NCI-H82 treated with DMSO at 0.1 percent for 48 hours (cell line): Measurements from ENCODE around the gene CATSPERZ.

ENCODE experiments used
- DNase-seq: peaks from one replicate; lab custom pipeline; 2025; ENCODE audit not compliant: unreplicated experiment; lab: John Stamatoyannopoulos, UW

CATSPERZ gene

DNA sequence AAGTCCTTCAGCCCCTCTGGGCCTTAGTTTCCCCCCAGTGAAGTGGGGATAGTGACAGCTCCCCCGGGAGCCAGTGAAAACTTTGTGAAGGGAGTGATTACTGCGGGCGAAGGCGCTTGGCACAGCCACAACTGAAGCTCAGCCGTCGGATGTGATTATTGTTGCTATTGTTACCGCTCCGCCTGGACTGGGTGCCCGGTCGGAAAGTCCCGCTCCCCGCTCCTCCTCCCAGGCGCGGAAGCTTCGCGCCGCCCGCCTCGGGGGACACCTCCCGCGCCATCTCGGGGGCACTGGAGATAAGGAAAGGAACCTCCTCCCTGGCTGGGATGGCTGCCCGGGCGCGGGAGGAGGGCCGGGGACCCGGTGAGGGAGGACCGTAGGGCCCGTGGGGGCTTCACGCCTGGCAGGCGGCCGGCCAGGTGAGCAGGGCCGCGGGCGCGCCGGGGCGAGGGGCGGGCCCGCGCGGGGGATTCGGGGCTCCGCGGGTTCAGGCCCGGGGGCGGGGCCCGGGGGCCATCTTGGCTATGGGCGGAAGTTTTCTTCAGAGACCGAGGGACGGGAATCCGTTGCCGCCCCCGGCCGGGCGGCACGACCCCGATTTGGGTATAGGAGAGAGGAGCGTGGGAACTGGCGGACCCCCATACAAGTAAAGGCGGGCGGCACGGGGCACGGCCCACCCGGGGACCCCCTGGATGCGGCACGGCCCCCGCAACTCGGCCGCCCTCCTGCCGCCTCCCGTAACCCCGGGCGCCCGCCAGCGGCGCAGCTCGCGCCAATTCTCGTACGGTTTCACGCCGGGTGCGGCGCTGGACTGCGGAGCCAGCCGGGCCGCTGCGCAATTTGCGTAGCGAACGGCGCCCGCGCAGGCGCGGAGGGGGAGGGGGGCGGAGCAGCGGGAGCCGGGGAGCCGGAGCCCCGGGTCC is 14.9 kb upstream of the CATSPERZ start, which contains the start of gene GPR137:
Gene GPR137, plus strand, starts transcription at position 887 of the 923 bp plus-strand sequence. CDS start 677 bp downstream, outside the sequence.
- peak; percentile 26 for DNase-seq

DNA sequence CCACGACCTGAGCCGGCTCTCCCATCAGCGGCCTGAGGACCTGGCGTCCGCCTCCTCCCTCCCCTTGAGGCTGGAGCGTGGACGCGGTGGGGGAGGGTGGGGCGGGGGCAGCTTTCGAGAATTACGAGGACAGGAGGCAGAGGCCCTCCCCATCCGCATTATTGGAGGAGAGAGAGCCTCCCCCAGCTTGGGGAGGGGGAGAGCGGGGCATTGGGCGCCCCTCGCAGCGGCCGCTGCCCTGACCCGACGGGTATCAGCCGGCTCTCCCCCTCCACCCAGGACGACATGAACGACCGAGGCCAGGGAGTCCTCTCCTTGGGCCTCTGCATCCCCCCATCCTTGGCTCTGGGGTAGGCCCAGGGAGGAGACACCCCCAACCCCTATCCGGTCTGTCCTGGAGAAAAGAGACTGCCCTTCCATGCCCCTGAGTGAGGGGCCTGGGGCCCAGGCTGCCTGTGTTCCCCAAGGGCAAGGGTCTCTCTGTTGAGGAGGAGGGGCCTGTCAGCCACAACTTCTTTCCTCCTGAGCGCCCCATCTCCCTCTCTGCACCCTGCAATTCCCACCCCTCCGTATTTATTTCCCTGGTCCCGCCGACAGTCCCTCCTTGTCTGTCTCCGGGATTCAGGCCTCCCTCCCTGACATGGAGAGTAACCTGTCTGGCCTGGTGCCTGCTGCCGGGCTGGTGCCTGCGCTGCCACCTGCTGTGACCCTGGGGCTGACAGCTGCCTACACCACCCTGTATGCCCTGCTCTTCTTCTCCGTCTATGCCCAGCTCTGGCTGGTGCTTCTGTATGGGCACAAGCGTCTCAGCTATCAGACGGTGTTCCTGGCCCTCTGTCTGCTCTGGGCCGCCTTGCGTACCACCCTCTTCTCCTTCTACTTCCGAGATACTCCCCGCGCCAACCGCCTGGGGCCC is 14.0 kb upstream of the CATSPERZ start:
- DNase-seq: no peak

DNA sequence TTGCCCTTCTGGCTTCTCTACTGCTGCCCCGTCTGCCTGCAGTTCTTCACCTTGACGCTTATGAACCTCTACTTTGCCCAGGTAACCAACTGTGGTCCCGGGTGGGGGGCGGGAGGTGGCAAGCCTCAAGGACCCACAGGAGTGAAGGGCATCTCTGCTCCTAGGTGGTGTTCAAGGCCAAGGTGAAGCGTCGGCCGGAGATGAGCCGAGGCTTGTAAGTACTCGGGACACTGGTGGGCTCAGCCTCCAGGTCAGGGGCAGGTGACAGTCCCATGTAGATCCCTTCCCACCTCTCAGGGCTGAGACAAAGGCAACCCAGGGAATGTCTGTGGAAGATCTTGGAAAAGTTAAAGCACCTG is 13.4 kb upstream of the CATSPERZ start:
- no peak for DNase-seq

DNA sequence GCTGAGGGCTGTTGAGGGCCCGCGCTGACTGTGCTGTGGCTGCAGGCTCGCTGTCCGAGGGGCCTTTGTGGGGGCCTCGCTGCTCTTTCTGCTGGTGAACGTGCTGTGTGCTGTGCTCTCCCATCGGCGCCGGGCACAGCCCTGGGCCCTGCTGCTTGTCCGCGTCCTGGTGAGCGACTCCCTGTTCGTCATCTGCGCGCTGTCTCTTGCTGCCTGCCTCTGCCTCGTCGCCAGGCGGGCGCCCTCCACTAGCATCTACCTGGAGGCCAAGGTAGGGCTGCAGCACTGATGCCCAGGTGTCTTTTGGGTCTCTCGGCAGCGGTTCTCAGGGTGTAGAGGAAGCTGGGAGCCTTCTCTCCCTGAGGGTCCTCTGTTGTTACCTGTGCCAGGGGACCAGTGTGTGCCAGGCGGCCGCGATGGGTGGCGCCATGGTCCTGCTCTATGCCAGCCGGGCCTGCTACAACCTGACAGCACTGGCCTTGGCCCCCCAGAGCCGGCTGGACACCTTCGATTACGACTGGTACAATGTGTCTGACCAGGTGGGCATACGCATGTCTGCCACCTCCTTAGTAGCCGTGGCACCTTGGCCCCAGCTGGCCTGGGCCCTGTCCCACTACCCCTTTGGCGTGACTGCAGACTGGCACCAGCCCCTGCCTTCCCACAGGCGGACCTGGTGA is 12.3 kb upstream of the CATSPERZ start:
- DNase-seq: no peak

DNA sequence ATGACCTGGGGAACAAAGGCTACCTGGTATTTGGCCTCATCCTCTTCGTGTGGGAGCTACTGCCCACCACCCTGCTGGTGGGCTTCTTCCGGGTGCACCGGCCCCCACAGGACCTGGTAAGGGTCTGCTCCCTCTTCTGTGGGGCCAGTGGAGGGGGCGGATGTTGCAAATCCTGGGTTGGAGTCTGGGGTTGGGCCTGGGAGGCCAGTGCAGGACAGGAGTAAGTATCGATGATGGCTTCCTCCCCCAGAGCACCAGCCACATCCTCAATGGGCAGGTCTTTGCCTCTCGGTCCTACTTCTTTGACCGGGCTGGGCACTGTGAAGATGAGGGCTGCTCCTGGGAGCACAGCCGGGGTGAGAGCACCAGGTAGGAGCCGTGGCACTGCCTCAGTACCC is 11.8 kb upstream of the CATSPERZ start:
- DNase-seq: no peak

DNA sequence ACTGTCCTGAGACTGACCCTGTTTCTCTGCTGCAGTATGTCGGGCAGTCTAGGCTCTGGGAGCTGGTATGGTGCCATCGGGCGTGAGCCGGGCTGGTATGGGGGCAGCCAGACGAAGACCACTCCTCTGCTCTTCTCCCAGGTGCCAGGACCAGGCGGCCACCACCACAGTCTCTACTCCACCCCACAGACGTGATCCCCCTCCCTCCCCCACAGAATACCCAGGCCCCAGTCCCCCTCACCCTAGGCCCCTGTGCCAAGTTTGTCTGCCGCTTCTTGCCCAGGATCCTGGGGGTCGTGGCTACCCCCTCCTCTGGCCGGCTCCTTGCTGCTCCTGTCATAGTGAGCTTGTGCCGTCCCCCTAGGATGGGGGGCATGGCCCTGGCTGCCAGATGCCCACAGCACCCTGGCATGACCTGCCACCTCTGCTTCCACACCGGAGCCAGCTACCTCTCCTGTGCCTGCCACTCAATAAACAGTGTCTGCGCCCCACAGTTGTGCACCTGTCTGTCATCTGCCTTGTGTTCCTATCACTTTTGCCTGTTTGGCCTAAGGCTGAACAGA is 11.1 kb upstream of the CATSPERZ start:
- no peak for DNase-seq

DNA sequence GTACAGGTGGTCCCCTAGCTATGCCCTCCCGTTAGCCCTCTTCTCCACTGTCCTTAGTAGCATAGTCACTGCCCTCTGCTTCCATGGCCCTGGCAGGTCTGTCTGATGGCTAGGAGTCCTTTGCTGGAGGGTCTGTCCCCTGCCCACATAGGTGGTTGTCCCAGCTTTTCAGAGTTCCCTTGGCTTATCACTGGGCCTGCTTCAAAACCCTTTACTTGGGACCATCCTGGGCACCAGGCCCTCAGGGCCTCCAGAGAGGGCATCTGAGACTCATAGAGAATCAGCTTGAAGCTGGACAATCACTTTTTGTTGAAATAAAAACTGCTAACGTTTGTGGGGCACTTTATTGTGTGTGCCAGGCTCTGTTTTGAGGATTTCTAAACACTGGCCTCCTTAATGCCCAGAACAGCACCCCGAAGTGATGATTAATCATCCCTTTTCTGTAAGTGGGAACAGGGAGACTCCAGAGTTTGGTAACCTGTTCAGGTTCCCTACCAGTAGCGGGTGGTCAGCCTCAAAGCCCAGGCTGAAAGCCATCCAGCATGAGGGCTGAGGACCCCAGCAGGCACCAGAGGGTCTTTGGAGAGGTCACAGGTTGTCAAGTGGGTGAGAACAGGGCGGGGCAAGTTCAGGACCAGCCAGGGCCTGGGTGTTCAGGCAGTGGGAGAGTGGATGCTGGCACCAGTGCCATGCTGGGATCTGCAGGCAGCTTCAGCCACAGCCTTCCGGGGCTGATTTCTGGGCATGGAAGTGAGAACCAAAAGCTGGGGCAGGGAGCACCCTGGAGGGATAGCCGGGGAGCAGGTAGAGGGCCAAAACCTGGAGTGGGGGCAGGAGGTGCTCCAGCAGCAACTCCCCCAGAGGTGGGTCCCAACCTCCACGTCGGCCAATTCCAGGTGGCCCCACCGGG is 9.6 kb upstream of the CATSPERZ start:
- DNase-seq: no peak

DNA sequence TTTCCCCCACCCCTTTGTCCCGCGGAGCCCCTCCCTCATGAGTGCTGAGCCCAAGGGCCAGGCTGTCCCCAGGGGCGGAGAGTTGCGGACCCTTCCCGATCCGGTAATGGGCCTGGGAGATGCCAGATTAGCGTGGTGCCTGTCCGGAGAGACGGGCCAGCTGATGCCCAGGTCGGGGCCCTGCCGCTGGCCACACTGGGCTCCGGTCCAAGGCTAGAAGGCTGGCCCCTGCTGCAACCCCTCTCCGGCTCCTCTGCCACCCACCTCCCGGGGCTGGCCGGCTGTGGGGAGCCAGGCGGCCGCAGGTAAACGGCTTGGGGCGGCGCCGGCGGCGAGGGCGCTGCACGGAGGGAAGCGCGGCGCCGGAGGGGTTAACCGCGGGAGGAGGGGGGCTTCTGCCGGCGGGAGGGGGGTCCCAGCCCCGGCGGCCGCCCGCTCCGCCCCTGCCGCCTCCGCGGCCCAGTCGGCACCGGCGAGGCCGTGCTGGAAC is 8.9 kb upstream of the CATSPERZ start, which contains the start of gene KCNK4:
Gene KCNK4, plus strand, starts transcription at position 41 of the 490 bp plus-strand sequence. CDS start 1,717 bp downstream, outside the sequence.
- no peak for DNase-seq

DNA sequence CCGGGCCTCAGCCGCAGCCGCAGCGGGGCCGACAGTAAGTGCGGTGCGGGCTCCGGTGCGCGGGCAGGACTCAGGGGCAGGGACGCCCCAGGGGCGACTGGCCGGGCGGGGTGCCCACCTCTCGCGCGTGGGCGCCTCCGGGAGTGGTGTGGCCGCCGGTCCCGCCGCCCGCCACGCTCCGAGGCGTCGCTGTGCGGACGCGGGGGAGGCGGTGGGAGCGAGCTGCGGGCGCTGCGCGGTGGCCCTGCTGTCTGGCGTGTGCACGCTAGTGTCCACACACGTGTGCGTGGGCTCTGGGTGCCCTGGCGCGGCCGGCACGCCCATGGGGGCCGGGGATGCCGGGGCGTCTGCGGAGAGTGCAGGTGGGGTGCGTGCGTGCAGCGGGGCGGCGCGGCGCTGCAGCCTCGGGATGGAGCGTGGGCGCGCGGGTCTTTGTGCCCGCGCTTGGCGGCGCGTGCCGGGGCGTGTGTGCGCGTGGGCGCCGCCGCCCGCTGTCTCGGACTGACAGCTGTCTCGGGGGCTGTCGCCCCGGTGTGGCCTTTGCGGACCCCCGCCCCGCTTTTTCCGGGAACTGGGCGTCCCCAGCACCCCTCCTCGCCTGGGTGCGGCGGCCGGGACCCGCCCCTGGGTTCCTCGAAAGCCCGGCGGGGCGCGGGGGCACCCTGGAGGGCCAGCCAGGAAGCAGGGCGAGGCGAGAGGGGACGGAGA is 8.3 kb upstream of the CATSPERZ start:
- no peak for DNase-seq

DNA sequence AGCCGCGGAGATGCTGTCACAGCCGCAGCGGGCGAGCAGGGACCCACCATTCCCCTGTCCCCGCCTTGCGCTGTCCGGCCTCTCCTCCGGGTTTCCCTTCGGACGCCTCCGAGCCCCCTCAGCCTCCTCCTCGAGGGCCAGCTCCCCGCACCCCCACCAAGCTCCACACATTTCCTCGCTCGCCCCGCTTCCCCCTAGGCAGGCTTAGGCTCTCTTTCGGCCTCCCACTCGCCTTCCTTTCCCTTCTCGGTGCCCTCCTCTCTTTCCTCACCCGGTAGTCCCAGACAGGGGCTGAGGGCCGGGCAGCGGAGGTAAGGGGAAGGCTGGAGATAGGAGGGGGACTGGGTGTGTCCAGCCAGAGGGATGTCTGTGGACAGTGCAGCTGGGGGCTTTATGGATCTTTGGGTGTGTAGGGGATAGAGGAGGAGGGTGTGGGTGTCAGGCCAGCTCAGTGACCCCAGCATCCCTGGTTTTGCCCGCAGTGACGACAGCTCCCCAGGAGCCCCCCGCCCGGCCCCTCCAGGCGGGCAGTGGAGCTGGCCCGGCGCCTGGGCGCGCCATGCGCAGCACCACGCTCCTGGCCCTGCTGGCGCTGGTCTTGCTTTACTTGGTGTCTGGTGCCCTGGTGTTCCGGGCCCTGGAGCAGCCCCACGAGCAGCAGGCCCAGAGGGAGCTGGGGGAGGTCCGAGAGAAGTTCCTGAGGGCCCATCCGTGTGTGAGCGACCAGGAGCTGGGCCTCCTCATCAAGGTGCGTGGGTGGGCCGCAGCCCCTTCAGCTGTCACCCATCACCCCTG is 7.5 kb upstream of the CATSPERZ start:
- DNase-seq: no peak

DNA sequence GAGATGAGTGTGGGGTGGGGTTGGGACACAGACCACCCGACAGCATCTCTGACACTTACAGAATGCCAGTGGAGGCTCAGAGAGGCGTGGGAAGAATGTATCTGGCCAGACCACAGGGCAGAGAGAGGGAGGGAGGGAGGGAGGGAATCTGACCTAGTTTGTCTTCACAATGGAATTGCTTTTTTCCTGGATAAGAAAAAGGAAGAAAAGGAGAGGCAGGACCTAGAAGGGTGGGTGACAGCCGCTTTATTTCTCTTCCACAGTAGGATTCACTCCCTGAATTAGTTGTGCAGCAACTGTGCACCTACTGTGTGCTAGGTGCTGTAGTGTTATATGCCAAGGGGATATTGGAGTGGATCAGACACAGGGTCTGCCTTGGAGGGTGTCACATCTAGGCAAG is 5.4 kb upstream of the CATSPERZ start:
- DNase-seq: no peak

DNA sequence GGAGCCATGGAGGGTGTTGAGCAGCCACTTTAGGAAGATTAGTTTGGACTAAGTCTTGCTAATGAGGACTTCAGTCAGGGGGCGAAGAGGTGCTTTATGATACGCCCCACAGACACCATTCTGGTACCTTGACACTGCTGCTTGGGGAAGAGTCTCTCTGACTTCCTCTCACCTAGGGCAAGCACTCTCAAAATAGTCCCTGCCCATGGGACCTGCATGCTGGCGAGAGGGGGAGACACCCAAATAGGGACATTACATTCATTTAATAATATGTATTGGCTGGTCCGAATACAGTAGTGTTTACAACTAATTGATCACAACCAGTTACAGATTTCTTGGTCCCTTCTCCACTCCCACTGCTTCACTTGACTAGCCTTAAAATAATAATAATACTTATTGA is 4.4 kb upstream of the CATSPERZ start:
- DNase-seq: no peak

DNA sequence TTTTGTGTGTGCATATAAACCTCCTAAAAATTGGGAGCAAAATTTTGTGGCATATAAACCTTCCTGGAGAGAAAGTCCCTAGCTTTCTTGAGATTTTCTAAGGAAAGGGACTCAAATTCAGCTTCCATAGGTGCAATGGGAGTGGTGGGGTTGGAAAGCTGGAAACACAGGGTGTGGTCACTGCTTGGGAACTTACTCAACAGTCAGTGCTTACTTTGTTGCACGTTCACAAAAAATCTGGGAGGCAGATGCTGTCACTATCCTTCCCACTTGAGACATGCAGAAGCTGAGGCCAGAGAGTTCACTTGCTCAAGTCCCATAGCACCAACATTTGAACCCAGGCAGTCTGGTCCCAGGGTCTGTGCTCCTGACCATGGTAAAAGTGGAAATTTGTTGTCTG is 3.9 kb upstream of the CATSPERZ start:
- no peak for DNase-seq

DNA sequence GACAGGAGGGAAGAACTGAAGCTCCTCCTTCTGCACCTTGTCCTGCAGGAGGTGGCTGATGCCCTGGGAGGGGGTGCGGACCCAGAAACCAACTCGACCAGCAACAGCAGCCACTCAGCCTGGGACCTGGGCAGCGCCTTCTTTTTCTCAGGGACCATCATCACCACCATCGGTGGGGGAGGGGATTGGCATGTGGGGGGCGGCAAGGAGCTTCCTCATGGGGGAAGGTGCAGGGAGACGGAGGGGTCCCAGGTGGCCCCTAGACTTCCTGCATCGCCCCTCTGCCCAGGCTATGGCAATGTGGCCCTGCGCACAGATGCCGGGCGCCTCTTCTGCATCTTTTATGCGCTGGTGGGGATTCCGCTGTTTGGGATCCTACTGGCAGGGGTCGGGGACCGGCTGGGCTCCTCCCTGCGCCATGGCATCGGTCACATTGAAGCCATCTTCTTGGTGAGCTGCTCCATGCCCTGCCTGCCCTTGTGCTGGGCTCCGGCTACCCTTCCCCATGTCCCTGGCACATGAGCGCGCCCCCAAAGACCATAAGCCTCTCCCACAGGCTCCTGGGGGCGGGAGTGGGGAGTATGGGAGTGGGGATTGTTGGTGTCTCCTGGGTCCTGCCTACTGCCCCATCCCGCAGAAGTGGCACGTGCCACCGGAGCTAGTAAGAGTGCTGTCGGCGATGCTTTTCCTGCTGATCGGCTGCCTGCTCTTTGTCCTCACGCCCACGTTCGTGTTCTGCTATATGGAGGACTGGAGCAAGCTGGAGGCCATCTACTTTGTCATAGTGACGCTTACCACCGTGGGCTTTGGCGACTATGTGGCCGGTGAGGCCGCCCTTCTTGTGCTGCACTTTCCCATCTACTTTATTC is 3.1 kb upstream of the CATSPERZ start:
- DNase-seq: no peak

DNA sequence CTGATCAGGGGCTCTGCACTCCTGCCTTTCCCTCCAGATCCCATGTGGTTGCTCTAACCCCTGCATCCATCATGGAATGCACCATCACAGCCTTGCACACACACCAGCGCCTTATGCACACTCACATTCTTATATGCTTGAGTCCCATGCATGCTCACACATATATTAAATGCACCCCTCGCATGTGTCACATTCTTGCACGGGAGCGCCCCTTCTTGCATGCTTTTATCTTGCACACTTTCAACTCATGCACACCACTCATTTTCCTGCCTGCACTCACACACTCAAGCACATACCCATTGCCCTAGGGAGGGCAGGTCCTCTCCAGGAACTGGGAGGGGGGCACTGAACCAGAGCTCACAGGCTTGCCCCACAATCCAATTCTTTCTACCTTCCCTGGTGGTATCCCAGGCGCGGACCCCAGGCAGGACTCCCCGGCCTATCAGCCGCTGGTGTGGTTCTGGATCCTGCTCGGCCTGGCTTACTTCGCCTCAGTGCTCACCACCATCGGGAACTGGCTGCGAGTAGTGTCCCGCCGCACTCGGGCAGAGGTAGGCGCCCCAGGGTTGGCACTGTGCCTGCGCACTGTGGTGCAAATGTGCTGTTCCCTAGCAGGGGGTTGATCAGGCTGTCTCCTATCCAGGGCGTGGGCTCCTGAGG is 2.3 kb upstream of the CATSPERZ start:
- no peak for DNase-seq

DNA sequence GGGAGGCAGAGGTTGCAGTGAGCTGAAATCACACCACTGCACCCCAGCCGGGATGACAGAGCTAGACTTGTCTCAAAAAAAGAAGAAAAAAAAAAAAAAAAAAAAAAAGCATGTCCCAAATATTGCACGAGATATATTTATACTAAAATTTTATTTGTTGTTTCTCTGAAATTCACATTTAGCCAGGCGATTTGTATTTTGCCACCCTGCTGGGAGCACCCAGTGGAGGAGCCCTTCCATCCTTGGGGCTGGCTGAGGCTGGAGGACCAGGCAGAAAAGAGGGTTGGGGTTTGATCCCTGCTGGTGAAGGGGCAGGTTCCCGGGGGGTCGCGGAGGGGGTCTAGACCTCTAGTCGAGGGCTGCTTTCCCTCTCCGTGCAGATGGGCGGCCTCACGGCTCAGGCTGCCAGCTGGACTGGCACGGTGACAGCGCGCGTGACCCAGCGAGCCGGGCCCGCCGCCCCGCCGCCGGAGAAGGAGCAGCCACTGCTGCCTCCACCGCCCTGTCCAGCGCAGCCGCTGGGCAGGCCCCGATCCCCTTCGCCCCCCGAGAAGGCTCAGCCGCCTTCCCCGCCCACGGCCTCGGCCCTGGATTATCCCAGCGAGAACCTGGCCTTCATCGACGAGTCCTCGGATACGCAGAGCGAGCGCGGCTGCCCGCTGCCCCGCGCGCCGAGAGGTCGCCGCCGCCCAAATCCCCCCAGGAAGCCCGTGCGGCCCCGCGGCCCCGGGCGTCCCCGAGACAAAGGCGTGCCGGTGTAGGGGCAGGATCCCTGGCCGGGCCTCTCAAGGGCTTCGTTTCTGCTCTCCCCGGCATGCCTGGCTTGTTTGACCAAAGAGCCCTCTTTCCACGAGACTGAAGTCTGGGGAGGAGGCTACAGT is 952 bp upstream of the CATSPERZ start:
- DNase-seq: no peak
